Stimulated activated CD4-positive, alpha-beta T cell treated with anti-CD3 and anti-CD28 coated beads, Interleukin-2, amount 100 ng/mL, for 24 hours (primary cell): ENCODE data around the gene ABCG8.

Source experiments
- DNase-seq, 2 donors: peaks; one replicate each; pipeline ENCODE4 v3.0.0-alpha.2; 2020

The ABCG8 gene

GRCh38 chr2:43927442-43927841 is 88.7 kb downstream of the ABCG8 start:
- no peak for DNase-seq

GRCh38 chr2:43931293-43931692 is 92.5 kb downstream of the ABCG8 start:
- no peak for DNase-seq
